B cell (primary cell): Measurements from ENCODE around the gene VILL. TPM values are rescaled to one million over a fixed set of nuclear protein-coding genes. Genes with fewer than 3 reads are reported as not detected.

Experiments used
- ATAC-seq: fragments of 200-7000 bp; cut with Tn5 transposase; one replicate; pipeline ENCODE4 v1.10.0; 2021; ENCODE audit warnings: low read depth, mild to moderate bottlenecking, moderate number of reproducible peaks, moderate library complexity
- CTCF ChIA-PET: fragments of 350-600 bp; sonication (Branson Sonifier 250); formaldehyde crosslinking; loops from one replicate; lab custom pipeline; 2021; ENCODE audit warnings: antibody characterized with exemption, inconsistent platforms; lab: Charles Lee
- POLR2A ChIA-PET: fragments of 350-600 bp; sonication (Branson Sonifier 250); formaldehyde crosslinking; loops from one replicate; lab custom pipeline; 2021; ENCODE audit warnings: antibody characterized with exemption; lab: Charles Lee
- DNase-seq: peaks from one replicate; pipeline ENCODE4 v3.0.0; 2013
- H2AFZ ChIP-seq: 2 replicates; pipeline ENCODE4 v1.6.1; 2012; ENCODE audit warnings: mild to moderate bottlenecking, low read depth, low read length; ENCODE audit not compliant: insufficient read depth, poor library complexity, severe bottlenecking
- H3K27ac ChIP-seq, 2 donors: 1 replicate in 1 of 2; 2 replicates in 1 of 2; pipeline ENCODE4 v1.5.1; 2012 to 2013; ENCODE audit warnings: low read length in 2 of 2, mild to moderate bottlenecking in 2 of 2, moderate library complexity in 1 of 2
- H3K27me3 ChIP-seq, 4 experiments: fragments of 200-600 bp in 1 of 4; sonication (generic) in 1 of 4; replicated peaks in 1 of 4; 1 replicate in 2 of 4; 2 replicates in 2 of 4; pipeline versions ENCODE4 v1.6.1 to v1.7.0; 2013 to 2016; ENCODE audit warnings: low read length in 3 of 4, mild to moderate bottlenecking in 2 of 4, mixed read lengths in 1 of 4, moderate library complexity in 1 of 4; ENCODE audit not compliant: insufficient read depth in 4 of 4, control insufficient read depth in 3 of 4; ENCODE audit errors: control extremely low read depth in 1 of 4
- H3K36me3 ChIP-seq, 2 experiments: replicated peaks in 1 of 2; 1 replicate in 1 of 2; 2 replicates in 1 of 2; pipeline versions ENCODE4 v1.6.1 to v1.7.1; 2013; ENCODE audit warnings: low read length in 1 of 2; ENCODE audit not compliant: insufficient read depth in 2 of 2, control insufficient read depth in 1 of 2; ENCODE audit errors: control extremely low read depth in 1 of 2, extremely low read depth in 1 of 2
- H3K4me1 ChIP-seq, 2 donors: fragments of 200-600 bp in 1 of 2; sonication (generic) in 1 of 2; 1 replicate in 1 of 2; 2 replicates in 1 of 2; pipeline versions ENCODE4 v1.5.1 to v1.6.1; 2013 to 2017; ENCODE audit warnings: low read length in 2 of 2; ENCODE audit not compliant: control insufficient read depth in 2 of 2, insufficient read depth in 2 of 2
- H3K4me2 ChIP-seq: replicated peaks from 2 replicates; pipeline ENCODE3; 2012; ENCODE audit warnings: mild to moderate bottlenecking, low read depth, low read length; ENCODE audit not compliant: poor library complexity, severe bottlenecking
- H3K4me3 ChIP-seq, 5 experiments: fragments of 200-600 bp in 1 of 5; sonication (generic) in 1 of 5; 1 replicate in 3 of 5; 2 replicates in 2 of 5; pipeline versions ENCODE4 v1.5.1 to v1.7.0; 2011 to 2016; ENCODE audit warnings: low read length in 4 of 5, mild to moderate bottlenecking in 4 of 5, low read depth in 2 of 5, control low read depth in 1 of 5, moderate library complexity in 1 of 5; ENCODE audit not compliant: insufficient read depth in 1 of 5; ENCODE audit errors: control extremely low read depth in 1 of 5, extremely low read depth in 1 of 5
- H3K79me2 ChIP-seq: fragments of 200-600 bp; sonication (generic); one replicate; pipeline ENCODE4 v1.6.0; 2016; ENCODE audit warnings: low read length; ENCODE audit not compliant: control insufficient read depth, insufficient read depth
- H3K9ac ChIP-seq: fragments of 200-600 bp; sonication (generic); 2 replicates; pipeline ENCODE4 v1.6.1; 2017; ENCODE audit warnings: mild to moderate bottlenecking, low read length, moderate library complexity
- H3K9me3 ChIP-seq, 3 donors: one replicate each; pipeline versions ENCODE4 v1.6.1 to v1.7.1; 2013; ENCODE audit warnings: low read length in 2 of 3; ENCODE audit not compliant: control insufficient read depth in 2 of 3, insufficient read depth in 1 of 3; ENCODE audit errors: control extremely low read depth in 1 of 3
- H4K20me1 ChIP-seq: 2 replicates; pipeline ENCODE4 v1.6.0; 2012; ENCODE audit warnings: mild to moderate bottlenecking, low read length; ENCODE audit not compliant: insufficient read depth, control insufficient read depth, poor library complexity, severe bottlenecking
- H3K27ac Mint-ChIP-seq: one replicate; pipeline ENCODE4 v1.8.0; 2021; ENCODE audit warnings: mixed read lengths
- H3K27me3 Mint-ChIP-seq: one replicate; pipeline ENCODE4 v1.8.0; 2021; ENCODE audit warnings: mixed read lengths
- H3K4me1 Mint-ChIP-seq: one replicate; pipeline ENCODE4 v1.8.0; 2021; ENCODE audit warnings: mixed read lengths
- H3K4me3 Mint-ChIP-seq: one replicate; pipeline ENCODE4 v1.8.0; 2021; ENCODE audit warnings: mixed read lengths
- H3K9me3 Mint-ChIP-seq: one replicate; pipeline ENCODE4 v1.8.0; 2022; ENCODE audit warnings: mixed read lengths; ENCODE audit not compliant: insufficient read depth
- EZH2 ChIP-seq: IDR thresholded peaks from 2 replicates; pipeline ENCODE4 v1.6.1; 2012; ENCODE audit warnings: borderline replicate concordance, low read depth, mild to moderate bottlenecking, moderate library complexity, low read length; ENCODE audit not compliant: insufficient read depth, poor library complexity, severe bottlenecking
- WGBS: methylation state at CpG from one replicate; pipeline ENCODE4 v1.1.5; 2013; ENCODE audit warnings: missing lambda C conversion rate; ENCODE audit not compliant: insufficient coverage; 5-methylcytosine and 5-hydroxymethylcytosine counted together
- intact Hi-C: fragments of 100-400 bp; cut with micrococcal nuclease; formaldehyde crosslinking; loops from one replicate; pipeline ENCODE4 v1.10.0; 2022
- polyA plus RNA-seq: library from polyadenylated mRNA; depleted of rRNA; stranded (reverse); fragments of >200 nt; gene quantifications from 2 replicates; pipeline ENCODE4 v1.2.3, GENCODE V29; 2012
- total RNA-seq, 2 donors: library from RNA; stranded (reverse); fragments of 120-200 nt in 1 of 2; gene quantifications; 1 replicate in 1 of 2; 2 replicates in 1 of 2; pipeline versions ENCODE4 v1.2.3 to v1.2.4, GENCODE V29; 2013 to 2022
- TF ChIP-seq, protein P1 (sequence below): fragments of 200-600 bp; IDR thresholded peaks from one replicate; pipeline ENCODE4 v1.8.0; 2022; ENCODE audit warnings: antibody characterized with exemption, mild to moderate bottlenecking

Gene VILL
- total and polyA plus RNA-seq, 2 donors (not counting 1 experiment from before 2014, with no cell fraction given), result 35.2 to 46.4 TPM

DNA sequence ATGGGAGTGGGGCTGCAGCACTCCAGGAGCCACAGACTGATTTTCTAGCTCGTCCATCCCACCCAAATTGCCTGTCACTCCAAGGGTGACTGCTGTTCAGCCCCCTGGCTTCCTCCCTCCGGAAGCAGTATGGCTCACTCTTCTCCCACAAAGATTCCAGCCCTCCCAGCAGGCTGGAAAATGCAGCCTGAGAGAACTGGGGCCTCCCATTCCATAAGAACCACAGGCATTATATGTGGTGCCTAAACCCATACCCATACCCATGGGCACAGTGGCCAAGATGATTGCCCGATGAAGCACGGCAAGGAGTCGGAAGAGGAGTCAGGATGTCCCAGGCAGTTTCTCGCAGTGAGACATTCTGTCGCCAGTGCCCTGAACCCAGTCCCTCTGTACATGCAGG is 6.0 kb upstream of the VILL start:
- Histone ChIP-seq H3K9me3 (no peaks in the 10 kb centered on the region), H2AFZ (no peak overlapping the region), H3K79me2 (no peaks in the 10 kb centered on the region), H4K20me1 (no peaks in the 10 kb centered on the region), H3K4me2 (no peak overlapping the region), H3K4me3 (no peak overlapping the region), H3K4me1 (no peaks in the 10 kb centered on the region), H3K27me3 (no peaks in the 10 kb centered on the region), H3K9ac (no peak overlapping the region), H3K27ac (no peak overlapping the region), H3K36me3 (no peaks in the 10 kb centered on the region)
- TF ChIP-seq EZH2, result no peak
- TF ChIP-seq, protein P1, sequence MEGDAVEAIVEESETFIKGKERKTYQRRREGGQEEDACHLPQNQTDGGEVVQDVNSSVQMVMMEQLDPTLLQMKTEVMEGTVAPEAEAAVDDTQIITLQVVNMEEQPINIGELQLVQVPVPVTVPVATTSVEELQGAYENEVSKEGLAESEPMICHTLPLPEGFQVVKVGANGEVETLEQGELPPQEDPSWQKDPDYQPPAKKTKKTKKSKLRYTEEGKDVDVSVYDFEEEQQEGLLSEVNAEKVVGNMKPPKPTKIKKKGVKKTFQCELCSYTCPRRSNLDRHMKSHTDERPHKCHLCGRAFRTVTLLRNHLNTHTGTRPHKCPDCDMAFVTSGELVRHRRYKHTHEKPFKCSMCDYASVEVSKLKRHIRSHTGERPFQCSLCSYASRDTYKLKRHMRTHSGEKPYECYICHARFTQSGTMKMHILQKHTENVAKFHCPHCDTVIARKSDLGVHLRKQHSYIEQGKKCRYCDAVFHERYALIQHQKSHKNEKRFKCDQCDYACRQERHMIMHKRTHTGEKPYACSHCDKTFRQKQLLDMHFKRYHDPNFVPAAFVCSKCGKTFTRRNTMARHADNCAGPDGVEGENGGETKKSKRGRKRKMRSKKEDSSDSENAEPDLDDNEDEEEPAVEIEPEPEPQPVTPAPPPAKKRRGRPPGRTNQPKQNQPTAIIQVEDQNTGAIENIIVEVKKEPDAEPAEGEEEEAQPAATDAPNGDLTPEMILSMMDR, result no peak
- H3K9me3 Mint-ChIP-seq, result no peaks in the 10 kb centered on the region
- H3K27ac Mint-ChIP-seq, result no peak overlapping the region
- peaks cover 11% of the 10 kb centered on the region for H3K27me3 Mint-ChIP-seq
- intact Hi-C loops, result no loop called here
- no peak for DNase-seq
- WGBS, result 89% methylated on average over 6 of the region's 7 CpGs
- H3K4me3 Mint-ChIP-seq, result no peak overlapping the region
- ATAC-seq, result no peak
- no peaks in the 10 kb centered on the region for H3K4me1 Mint-ChIP-seq
- CTCF ChIA-PET, result interaction anchor here (0.9 to 2.6 kb wide), 3 partner anchors 8 to 17 kb away, joined by 3 to 9 read pairs (median 3); no protein-coding TSS in a partner anchor
- POLR2A ChIA-PET, result no interaction called here

DNA sequence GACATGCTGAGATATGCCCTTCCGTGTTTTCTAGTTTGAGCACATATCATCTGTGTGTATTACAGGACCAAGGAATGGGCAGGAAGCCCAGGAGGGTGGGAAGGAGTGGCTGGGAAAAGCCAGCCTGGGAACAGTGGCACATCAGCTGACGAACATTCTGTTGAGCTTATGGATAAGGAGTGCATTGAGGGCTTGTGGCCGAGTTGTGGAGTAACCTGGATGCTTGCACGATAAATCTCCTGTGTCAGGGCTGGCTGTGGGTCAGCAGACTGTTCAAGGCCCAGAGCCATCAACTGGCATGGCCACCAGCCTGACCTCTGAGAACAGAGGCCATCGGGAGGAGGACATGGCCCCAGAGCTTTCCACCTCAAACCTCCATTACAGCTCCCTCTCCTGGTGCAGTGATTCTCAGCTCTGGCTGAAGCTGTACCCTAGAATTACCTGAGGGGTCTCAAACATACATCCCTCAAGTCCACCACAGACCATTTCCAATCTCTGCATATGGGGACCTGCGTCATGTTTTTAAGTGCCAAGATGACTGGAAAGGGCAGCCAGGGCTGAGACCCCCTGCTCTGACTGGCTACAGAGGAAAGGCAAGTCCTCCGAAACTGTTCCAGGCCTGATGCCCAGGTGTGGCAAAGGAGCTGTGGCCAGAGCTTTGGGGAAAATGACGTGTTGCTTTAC is 4.8 kb upstream of the VILL start:
- intact Hi-C loops, result no loop called here
- Histone ChIP-seq H3K4me3 (no peak overlapping the region), H3K36me3 (no peaks in the 10 kb centered on the region), H4K20me1 (no peaks in the 10 kb centered on the region), H3K27me3 (no peaks in the 10 kb centered on the region), H2AFZ (no peak overlapping the region), H3K4me2 (no peak overlapping the region), H3K27ac (no peak overlapping the region), H3K9ac (no peak overlapping the region), H3K4me1 (no peaks in the 10 kb centered on the region), H3K9me3 (no peaks in the 10 kb centered on the region), H3K79me2 (no peaks in the 10 kb centered on the region)
- H3K9me3 Mint-ChIP-seq, result no peaks in the 10 kb centered on the region
- WGBS, result 92% methylated on average over 7 of the region's 8 CpGs
- H3K27me3 Mint-ChIP-seq, result peaks cover 6% of the 10 kb centered on the region
- ATAC-seq, result no peak
- ChIA-PET POLR2A (no interaction called here), CTCF (interaction anchor here (0.9 to 2.6 kb wide), 3 partner anchors 9 to 16 kb away, joined by 3 to 9 read pairs (median 3); no protein-coding TSS in a partner anchor)
- TF ChIP-seq EZH2, result no peak
- TF ChIP-seq, protein P1, result no peak
- no peak for DNase-seq
- H3K27ac Mint-ChIP-seq, result no peak overlapping the region
- no peak overlapping the region for H3K4me3 Mint-ChIP-seq
- H3K4me1 Mint-ChIP-seq, result no peaks in the 10 kb centered on the region
